ENCODE data around the gene BMAL1. TPM values are rescaled to one million over a fixed set of nuclear protein-coding genes. Genes with fewer than 3 reads are reported as not detected.

The BMAL1 gene
- total and polyA plus RNA-seq, 2 of the 8 experiments (the other 6 are each of a cell fraction or from before 2014, with no cell fraction given) = 6.8 to 6.9 TPM

- TF ChIP-seq SIN3A (conservative IDR thresholded peaks at IDR 0.05 in 1 of 2, IDR thresholded peaks at IDR 0.05 in 1 of 2; ENCODE audit: low read depth in 1 of 2, low read length in 2 of 2) (no peak), ZNF274 (IDR thresholded peaks at IDR 0.05; ENCODE audit: borderline replicate concordance, extremely low read depth, low read length) (no peak)
Observed at GRCh38 chr11:13429836-13430235, 152.2 kb downstream of the BMAL1 start (continued).

Data from H1 (cell line).